Measurements from ENCODE around the gene ATOSB. TPM values are rescaled to one million over a fixed set of nuclear protein-coding genes. Genes with fewer than 3 reads are reported as not detected.
"Not testable (repeated sequence)": the region's sequence is repeated elsewhere in the genome, so short reads cannot be mapped to it uniquely, and the experiment has no call there.

Gene ATOSB
- total RNA-seq, 4 donors from 2014 or later, result 13.0 to 28.9 (median 24.2) TPM

- no peak for DNase-seq
- in situ Hi-C loops (cut with MboI; ENCODE audit: low sequenced_read_pairs in 4 of 4) (loop anchor here in 1 of 4 donors (5.0 kb wide), 1 partner anchor 34 kb away; no protein-coding TSS in a partner anchor), intact Hi-C loops (cut with DNase I; ENCODE audit: low total_unique reads) (no loop called here)
- Histone ChIP-seq H3K36me3 (no peaks in the 10 kb centered on the region), H3K27ac (no peak overlapping the region), H3K4me3 (no peak overlapping the region), H3K27me3 (no peaks in the 10 kb centered on the region), H3K9me3 (no peaks in the 10 kb centered on the region), H3K4me1 (no peaks in the 10 kb centered on the region)
- TF ChIP-seq CTCF (IDR thresholded peaks at IDR 0.05 in 4 of 5, conservative IDR thresholded peaks at IDR 0.05 in 1 of 5) (no peak), POLR2A (IDR thresholded peaks at IDR 0.05) (no peak)
- no peak for ATAC-seq
These were observed 41.1 kb upstream of the ATOSB start for GRCh38 chr9:35156781-35157180.

DNA sequence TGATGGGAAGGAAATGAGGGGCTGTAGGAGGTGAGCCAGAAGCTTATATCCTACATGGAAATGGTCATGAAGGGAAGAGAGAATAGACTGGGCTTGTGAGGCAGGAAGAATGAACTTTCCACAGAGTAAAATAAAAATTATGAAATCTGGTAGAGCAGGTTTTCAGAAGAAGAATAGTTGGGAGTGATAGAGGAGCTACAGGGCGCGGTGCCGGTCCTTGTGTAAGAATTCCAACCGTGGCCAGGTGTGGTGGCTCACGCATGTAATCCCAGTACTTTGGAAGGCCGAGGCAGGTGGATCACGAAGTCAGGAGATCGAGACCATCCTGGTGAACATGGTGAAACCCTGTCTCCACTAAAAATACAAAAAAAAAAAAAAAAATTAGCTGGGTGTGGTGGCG, 37.3 kb upstream of the ATOSB start:
- Histone ChIP-seq H3K27ac (no peak overlapping the region), H3K27me3 (no peaks in the 10 kb centered on the region), H3K9me3 (no peaks in the 10 kb centered on the region), H3K36me3 (no peaks in the 10 kb centered on the region), H3K4me1 (no peaks in the 10 kb centered on the region), H3K4me3 (no peak overlapping the region)
- intact Hi-C loops (cut with DNase I; ENCODE audit: low total_unique reads) (no loop called here), in situ Hi-C loops (cut with MboI; ENCODE audit: low sequenced_read_pairs in 4 of 4) (no loop called here)
- TF ChIP-seq POLR2A (IDR thresholded peaks at IDR 0.05) (no peak), CTCF (IDR thresholded peaks at IDR 0.05 in 4 of 5, conservative IDR thresholded peaks at IDR 0.05 in 1 of 5) (no peak)
- no peak for ATAC-seq
- DNase-seq, result no peak

DNA sequence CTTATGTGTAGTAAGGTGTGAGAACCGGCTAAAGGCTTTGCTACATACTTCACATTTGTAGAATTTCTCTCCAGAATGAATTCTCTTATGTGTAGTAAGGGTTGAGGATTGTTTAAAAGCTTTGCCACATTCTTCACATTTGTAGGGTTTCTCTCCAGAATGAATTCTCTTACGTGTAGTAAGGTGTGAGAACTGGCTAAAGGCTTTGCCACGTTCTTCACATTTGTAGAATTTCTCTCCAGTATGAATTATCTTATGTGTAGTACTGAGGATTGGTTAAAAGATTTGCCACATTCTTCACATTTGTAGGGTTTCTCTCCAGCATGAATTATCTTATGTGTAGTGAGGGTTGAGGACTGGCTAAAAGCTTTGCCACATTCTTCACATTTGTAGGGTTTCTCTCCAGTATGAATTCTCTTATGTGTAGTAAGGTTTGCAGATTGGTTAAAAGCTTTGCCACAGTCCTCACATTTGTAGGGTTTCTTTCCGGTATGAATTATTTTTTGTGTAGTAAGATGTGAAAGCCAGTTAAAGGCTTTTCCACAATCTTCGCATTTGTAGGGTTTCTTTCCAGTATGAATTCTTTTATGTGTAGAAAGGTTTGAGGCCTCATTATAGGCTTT, 32.4 kb upstream of the ATOSB start:
- ATAC-seq; H3K4me3 ChIP-seq; DNase-seq; H3K27me3 ChIP-seq; H3K36me3 ChIP-seq; H3K4me1 ChIP-seq; intact Hi-C loops (cut with DNase I; ENCODE audit: low total_unique reads); H3K9me3 ChIP-seq; H3K27ac ChIP-seq: not testable (repeated sequence)
- in situ Hi-C loops (cut with MboI; ENCODE audit: low sequenced_read_pairs in 4 of 4), result loop anchor here in 1 of 4 donors (25.0 kb wide), 1 partner anchor 289 kb away; no protein-coding TSS in a partner anchor

GRCh38 chr9:35142037-35142436, 26.4 kb upstream of the ATOSB start:
- DNase-seq (no peak), ATAC-seq (no peak)
- Histone ChIP-seq H3K27me3 (no peaks in the 10 kb centered on the region), H3K9me3 (no peaks in the 10 kb centered on the region), H3K27ac (no peak overlapping the region), H3K4me3 (no peak overlapping the region), H3K4me1 (no peaks in the 10 kb centered on the region), H3K36me3 (no peaks in the 10 kb centered on the region)
- in situ Hi-C loops (cut with MboI; ENCODE audit: low sequenced_read_pairs in 4 of 4), result loop anchor here in 1 of 4 donors (25.0 kb wide), 1 partner anchor 295 kb away; no protein-coding TSS in a partner anchor
- intact Hi-C loops (cut with DNase I; ENCODE audit: low total_unique reads), result no loop called here
- no peak for TF ChIP-seq POLR2A (IDR thresholded peaks at IDR 0.05)
- no peak for TF ChIP-seq CTCF (IDR thresholded peaks at IDR 0.05 in 4 of 5, conservative IDR thresholded peaks at IDR 0.05 in 1 of 5)

GRCh38 chr9:35140093-35140492, 24.4 kb upstream of the ATOSB start:
- TF ChIP-seq POLR2A (IDR thresholded peaks at IDR 0.05) (no peak), CTCF (IDR thresholded peaks at IDR 0.05 in 4 of 5, conservative IDR thresholded peaks at IDR 0.05 in 1 of 5) (no peak)
- Histone ChIP-seq H3K27me3 (no peaks in the 10 kb centered on the region), H3K4me1 (no peaks in the 10 kb centered on the region), H3K27ac (no peak overlapping the region), H3K36me3 (no peaks in the 10 kb centered on the region), H3K9me3 (no peaks in the 10 kb centered on the region), H3K4me3 (no peak overlapping the region)
- DNase-seq, result no peak
- ATAC-seq, result no peak
- intact Hi-C loops (cut with DNase I; ENCODE audit: low total_unique reads) (no loop called here), in situ Hi-C loops (cut with MboI; ENCODE audit: low sequenced_read_pairs in 4 of 4) (loop anchor here in 1 of 4 donors (25.0 kb wide), 1 partner anchor 297 kb away; no protein-coding TSS in a partner anchor)

All from gastrocnemius medialis (tissue), 4 donors.